Effector CD4-positive, alpha-beta T cell (primary cell): ENCODE results near the gene CRYBA1.
"Not testable (repeated sequence)": the region's sequence is repeated elsewhere in the genome, so short reads cannot be mapped to it uniquely, and the experiment has no call there.

Experiments
- DNase-seq: peaks from one replicate; pipeline ENCODE4 v3.0.0-alpha.2; 2020

The CRYBA1 gene

GRCh38 chr17:29238133-29238850, 8.4 kb upstream of the CRYBA1 start:
- no peak for DNase-seq

GRCh38 chr17:29240477-29240876, 6.2 kb upstream of the CRYBA1 start:
- no peak for DNase-seq

GRCh38 chr17:29240968-29241963, 5.4 kb upstream of the CRYBA1 start:
- DNase-seq: no peak

- DNase-seq: no peak
Measured at GRCh38 chr17:29242051-29242450, 4.6 kb upstream of the CRYBA1 start.

GRCh38 chr17:29242790-29243189, 3.9 kb upstream of the CRYBA1 start:
- DNase-seq: no peak

- no peak for DNase-seq
Measured at GRCh38 chr17:29243792-29244191, 2.9 kb upstream of the CRYBA1 start.

- DNase-seq: no peak
Measured at GRCh38 chr17:29245401-29245800, 1.3 kb upstream of the CRYBA1 start.

GRCh38 chr17:29247219-29247618, 560 bp downstream of the CRYBA1 start:
- DNase-seq: no peak

GRCh38 chr17:29248845-29249244, 2.2 kb downstream of the CRYBA1 start:
- no peak for DNase-seq

GRCh38 chr17:29250666-29251065, 4.0 kb downstream of the CRYBA1 start:
- no peak for DNase-seq

GRCh38 chr17:29251184-29251583, 4.5 kb downstream of the CRYBA1 start:
- DNase-seq: no peak

- DNase-seq: no peak
Measured at GRCh38 chr17:29252101-29252791, 5.6 kb downstream of the CRYBA1 start.

- DNase-seq: no peak
Measured at GRCh38 chr17:29253037-29253436, 6.4 kb downstream of the CRYBA1 start.

GRCh38 chr17:29255926-29256522, 9.4 kb downstream of the CRYBA1 start:
- DNase-seq: no peak

GRCh38 chr17:29256735-29257466, 10.2 kb downstream of the CRYBA1 start:
- DNase-seq: no peak

GRCh38 chr17:29257756-29258155, 11.1 kb downstream of the CRYBA1 start:
- DNase-seq: no peak

- DNase-seq: no peak
Measured at GRCh38 chr17:29263916-29264315, 17.3 kb downstream of the CRYBA1 start.

GRCh38 chr17:29271980-29272379, 25.3 kb downstream of the CRYBA1 start:
- DNase-seq: not testable (repeated sequence)

- DNase-seq: no peak
Measured at GRCh38 chr17:29273924-29274323, 27.3 kb downstream of the CRYBA1 start.

- DNase-seq: no peak
Measured at GRCh38 chr17:29278692-29279091, 32.0 kb downstream of the CRYBA1 start.

GRCh38 chr17:29279397-29280070, 32.9 kb downstream of the CRYBA1 start:
- no peak for DNase-seq

- DNase-seq: no peak
Measured at GRCh38 chr17:29283496-29283895, 36.8 kb downstream of the CRYBA1 start.
